Osteocyte (in vitro differentiated cells): ENCODE results near the gene RHBG. TPM values are rescaled to one million over a fixed set of nuclear protein-coding genes. Genes with fewer than 3 reads are reported as not detected.
A peak's percentile ranks its signal among the peaks of the same experiment; 100 is the strongest.

Experiments
- DNase-seq: peaks from one replicate; pipeline ENCODE4 v3.0.0; 2021; ENCODE audit warnings: mixed read lengths; ENCODE audit not compliant: unreplicated experiment; ENCODE audit errors: extremely low spot score
- H3K27ac Mint-ChIP-seq: one replicate; pipeline ENCODE4 v1.8.0; 2021; ENCODE audit warnings: mild to moderate bottlenecking, mixed read lengths; ENCODE audit not compliant: unreplicated experiment
- H3K27me3 Mint-ChIP-seq: one replicate; pipeline ENCODE4 v1.8.0; 2021; ENCODE audit warnings: mixed read lengths; ENCODE audit not compliant: unreplicated experiment
- H3K36me3 Mint-ChIP-seq: one replicate; pipeline ENCODE4 v1.8.0; 2021; ENCODE audit warnings: mixed read lengths; ENCODE audit not compliant: unreplicated experiment
- H3K4me1 Mint-ChIP-seq: one replicate; pipeline ENCODE4 v1.8.0; 2021; ENCODE audit warnings: mixed read lengths; ENCODE audit not compliant: unreplicated experiment
- H3K4me3 Mint-ChIP-seq: one replicate; pipeline ENCODE4 v1.8.0; 2021; ENCODE audit warnings: mild to moderate bottlenecking, moderate library complexity, mixed read lengths; ENCODE audit not compliant: unreplicated experiment
- H3K9me3 Mint-ChIP-seq: one replicate; pipeline ENCODE4 v1.8.0; 2021; ENCODE audit warnings: mixed read lengths; ENCODE audit not compliant: unreplicated experiment
- total RNA-seq: library from RNA; stranded (reverse); gene quantifications from 2 replicates; pipeline ENCODE4 v1.2.1, GENCODE V29; 2021
- TF ChIP-seq, protein P1 (sequence below): fragments of 200-600 bp; sonication (generic); IDR thresholded peaks from 2 replicates; pipeline ENCODE4 v1.5.0; 2021; ENCODE audit warnings: antibody characterized with exemption, mild to moderate bottlenecking, moderate library complexity

Gene RHBG
- total RNA-seq, 1 donor from 2014 or later, result not detected

DNA sequence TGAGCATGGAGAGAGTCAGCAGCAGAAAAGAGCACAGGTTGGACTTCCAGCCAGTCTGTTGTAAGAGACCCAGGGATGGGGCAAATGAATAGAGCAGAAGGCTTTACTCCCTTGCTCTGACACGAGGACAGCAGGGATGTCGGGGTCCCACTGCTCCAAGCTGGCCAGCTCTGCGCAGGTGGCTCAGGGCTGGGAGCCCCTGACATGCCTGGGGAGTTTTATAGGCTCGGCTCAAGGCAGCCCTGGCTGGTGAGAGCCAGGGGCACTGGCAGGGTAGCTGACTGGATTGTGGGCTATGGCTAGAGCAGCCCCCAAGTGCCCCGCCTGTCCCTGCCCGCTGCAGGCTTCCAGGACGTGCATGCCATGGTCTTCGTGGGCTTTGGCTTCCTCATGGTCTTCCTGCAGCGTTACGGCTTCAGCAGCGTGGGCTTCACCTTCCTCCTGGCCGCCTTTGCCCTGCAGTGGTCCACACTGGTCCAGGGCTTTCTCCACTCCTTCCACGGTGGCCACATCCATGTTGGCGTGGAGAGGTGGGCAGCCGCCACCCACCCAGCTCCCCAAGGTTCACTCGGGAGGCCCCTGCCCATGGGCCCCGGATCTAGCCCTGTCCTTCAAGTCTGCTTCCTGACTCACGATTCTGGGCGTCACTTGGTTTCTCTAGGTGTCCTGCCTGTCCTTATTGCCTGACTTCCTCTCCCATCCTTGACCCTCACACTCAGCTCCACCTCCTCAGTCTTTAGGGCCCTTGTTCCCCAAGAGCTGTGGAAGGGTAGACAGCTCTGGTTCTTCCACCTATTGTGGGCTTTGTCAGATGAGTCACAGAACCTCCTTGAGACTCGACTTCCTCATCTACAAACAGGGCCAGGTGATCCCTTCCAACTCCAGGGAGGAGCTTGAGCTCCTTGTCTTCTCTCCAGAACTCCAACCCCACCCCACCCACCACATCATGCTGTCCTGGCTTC lies 8.2 kb downstream of the RHBG start:
- H3K9me3 Mint-ChIP-seq, result no peaks in the 10 kb centered on the region
- H3K27me3 Mint-ChIP-seq, result peaks cover 14% of the 10 kb centered on the region
- no peak for DNase-seq
- H3K4me1 Mint-ChIP-seq, result no peaks in the 10 kb centered on the region
- H3K4me3 Mint-ChIP-seq, result no peak overlapping the region
- H3K27ac Mint-ChIP-seq, result no peak overlapping the region
- no peaks in the 10 kb centered on the region for H3K36me3 Mint-ChIP-seq
- TF ChIP-seq, protein P1, sequence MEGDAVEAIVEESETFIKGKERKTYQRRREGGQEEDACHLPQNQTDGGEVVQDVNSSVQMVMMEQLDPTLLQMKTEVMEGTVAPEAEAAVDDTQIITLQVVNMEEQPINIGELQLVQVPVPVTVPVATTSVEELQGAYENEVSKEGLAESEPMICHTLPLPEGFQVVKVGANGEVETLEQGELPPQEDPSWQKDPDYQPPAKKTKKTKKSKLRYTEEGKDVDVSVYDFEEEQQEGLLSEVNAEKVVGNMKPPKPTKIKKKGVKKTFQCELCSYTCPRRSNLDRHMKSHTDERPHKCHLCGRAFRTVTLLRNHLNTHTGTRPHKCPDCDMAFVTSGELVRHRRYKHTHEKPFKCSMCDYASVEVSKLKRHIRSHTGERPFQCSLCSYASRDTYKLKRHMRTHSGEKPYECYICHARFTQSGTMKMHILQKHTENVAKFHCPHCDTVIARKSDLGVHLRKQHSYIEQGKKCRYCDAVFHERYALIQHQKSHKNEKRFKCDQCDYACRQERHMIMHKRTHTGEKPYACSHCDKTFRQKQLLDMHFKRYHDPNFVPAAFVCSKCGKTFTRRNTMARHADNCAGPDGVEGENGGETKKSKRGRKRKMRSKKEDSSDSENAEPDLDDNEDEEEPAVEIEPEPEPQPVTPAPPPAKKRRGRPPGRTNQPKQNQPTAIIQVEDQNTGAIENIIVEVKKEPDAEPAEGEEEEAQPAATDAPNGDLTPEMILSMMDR, result no peak

DNA sequence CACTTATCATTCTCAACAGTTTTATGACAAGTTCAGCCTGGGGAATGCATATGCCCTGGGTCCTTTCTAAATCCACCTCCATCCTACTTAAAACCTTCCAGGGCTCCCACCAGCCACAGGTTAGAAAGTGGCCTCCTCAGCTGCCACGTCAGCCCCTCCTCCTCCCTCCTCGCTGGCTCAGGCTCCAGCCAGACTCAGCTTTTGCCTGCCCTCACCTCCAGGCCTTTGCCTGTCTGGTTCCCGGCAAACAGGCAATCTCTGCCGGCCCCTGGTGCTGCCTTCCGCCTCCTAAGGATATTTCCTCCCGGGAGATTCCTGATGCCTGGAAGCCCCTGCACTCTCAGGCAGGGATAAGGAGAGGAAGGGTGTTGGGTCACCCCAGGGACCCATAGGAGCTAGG lies 9.5 kb downstream of the RHBG start:
- no peaks in the 10 kb centered on the region for H3K9me3 Mint-ChIP-seq
- no peaks in the 10 kb centered on the region for H3K4me1 Mint-ChIP-seq

DNA sequence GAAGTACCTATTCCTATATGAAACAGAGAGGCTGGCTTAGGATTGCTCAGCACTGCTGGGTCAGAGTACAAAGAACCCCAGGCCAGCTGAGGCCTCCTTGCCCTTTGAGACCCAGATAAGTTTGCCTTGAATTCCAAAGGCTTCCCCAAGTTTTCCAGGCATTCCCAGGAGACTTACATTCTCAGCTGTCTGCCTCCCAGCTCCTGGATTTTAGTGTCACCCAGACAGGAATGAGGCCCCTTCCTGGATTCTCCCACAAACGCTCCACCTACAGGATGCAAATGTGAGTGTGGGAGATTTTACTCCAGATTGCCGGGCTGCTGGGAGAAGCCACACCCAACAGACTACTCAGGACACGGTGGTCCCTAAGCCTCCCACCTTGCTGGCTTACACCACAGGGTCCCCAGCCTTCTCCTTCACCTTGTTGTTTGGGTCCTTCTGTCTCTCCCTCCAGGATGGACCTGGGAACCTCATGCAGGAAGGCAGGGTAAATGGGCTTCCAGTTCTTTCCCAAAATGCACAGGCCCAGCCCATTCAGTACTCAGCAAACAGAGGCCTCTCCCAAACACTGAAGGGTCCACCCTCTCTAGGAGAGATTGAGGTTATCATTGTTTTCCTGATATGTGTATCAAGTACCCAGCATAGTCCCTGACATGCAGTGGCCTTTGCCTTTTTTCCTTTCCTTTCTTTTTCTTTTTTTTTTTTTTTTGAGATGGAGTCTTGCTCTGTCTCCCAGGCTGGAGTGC lies 10.6 kb downstream of the RHBG start:
- DNase-seq, result no peak
- Mint-ChIP-seq H3K9me3 (no peaks in the 10 kb centered on the region), H3K36me3 (no peaks in the 10 kb centered on the region), H3K4me1 (no peaks in the 10 kb centered on the region), H3K27me3 (peaks cover 4% of the 10 kb centered on the region), H3K4me3 (no peak overlapping the region), H3K27ac (no peak overlapping the region)
- TF ChIP-seq, protein P1, result no peak

More for the DNA sequence above, 9.5 kb downstream of the RHBG start:
- TF ChIP-seq, protein P1, result no peak
- H3K4me3 Mint-ChIP-seq, result no peak overlapping the region
- peaks cover 4% of the 10 kb centered on the region for H3K27me3 Mint-ChIP-seq
- no peaks in the 10 kb centered on the region for H3K36me3 Mint-ChIP-seq
- DNase-seq, result no peak
- no peak overlapping the region for H3K27ac Mint-ChIP-seq

DNA sequence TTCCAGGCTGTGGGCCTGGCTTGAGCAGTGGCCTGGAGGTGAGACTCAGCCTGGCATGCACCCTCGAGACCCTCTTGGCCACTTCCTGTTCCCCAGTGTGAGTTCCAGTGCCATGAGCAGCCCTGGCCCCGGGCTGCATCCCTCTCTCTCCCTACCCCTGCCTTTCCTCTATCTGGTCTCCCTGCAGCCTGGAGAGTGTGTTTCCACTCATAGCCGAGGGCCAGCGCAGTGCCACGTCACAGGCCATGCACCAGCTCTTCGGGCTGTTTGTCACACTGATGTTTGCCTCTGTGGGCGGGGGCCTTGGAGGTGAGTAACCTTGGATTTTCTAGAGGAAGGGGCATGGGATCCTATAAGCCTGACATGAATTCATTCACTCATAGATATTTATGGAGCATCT lies 13.6 kb downstream of the RHBG start:
- DNase-seq, result no peak
- Mint-ChIP-seq H3K4me3 (no peak overlapping the region), H3K27me3 (peaks cover 12% of the 10 kb centered on the region), H3K27ac (no peak overlapping the region), H3K9me3 (no peaks in the 10 kb centered on the region), H3K36me3 (no peaks in the 10 kb centered on the region), H3K4me1 (no peaks in the 10 kb centered on the region)
- TF ChIP-seq, protein P1, result no peak

DNA sequence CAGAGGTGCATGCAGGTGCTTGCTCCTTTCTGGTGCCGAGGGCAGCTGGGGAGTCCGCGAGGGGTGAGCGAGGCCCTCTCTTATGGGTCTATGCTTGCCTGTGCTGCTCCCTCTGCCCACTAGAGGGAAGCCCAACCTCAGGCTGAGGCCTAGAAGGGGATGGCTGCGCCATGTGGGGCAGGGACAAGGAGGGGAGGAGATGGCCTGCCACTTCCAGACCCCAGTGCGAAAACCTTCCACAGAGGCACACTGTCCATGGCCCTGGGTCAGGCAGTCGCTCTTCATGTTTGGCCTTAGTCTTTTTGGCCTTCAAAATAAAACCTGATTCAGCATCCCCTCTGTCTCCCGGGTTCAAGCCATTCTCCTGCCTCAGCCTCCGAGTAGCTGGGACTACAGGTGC lies 14.0 kb downstream of the RHBG start:
- Mint-ChIP-seq H3K27me3 (peaks cover 16% of the 10 kb centered on the region), H3K36me3 (no peaks in the 10 kb centered on the region), H3K4me1 (no peaks in the 10 kb centered on the region), H3K4me3 (no peak overlapping the region), H3K27ac (no peak overlapping the region), H3K9me3 (no peaks in the 10 kb centered on the region)
- DNase-seq, result no peak
- TF ChIP-seq, protein P1, result peak; percentile 84
